Mucosa of gallbladder (tissue), 1 donor: Measurements from ENCODE around the gene AMOTL1. TPM values are rescaled to one million over a fixed set of nuclear protein-coding genes. Genes with fewer than 3 reads are reported as not detected.

Experiments used
- DNase-seq: peaks from one replicate; pipeline ENCODE4 v3.0.0-alpha.2; 2020; ENCODE audit warnings: low spot score
- total RNA-seq: library from RNA; stranded (reverse); gene quantifications from one replicate; pipeline ENCODE4 v1.2.1, GENCODE V29; 2021
- donor health status: DM: no; HTN: no; CAD: no.

The AMOTL1 gene
- total RNA-seq, 1 donor from 2014 or later = 54.3 TPM

- DNase-seq = no peak
Measured at GRCh38 chr11:94853836-94854235, 85.7 kb downstream of the AMOTL1 start.

- DNase-seq = no peak
Measured at GRCh38 chr11:94854770-94855633, 86.8 kb downstream of the AMOTL1 start.

GRCh38 chr11:94855666-94856065 lies 87.5 kb downstream of the AMOTL1 start:
- no peak for DNase-seq

- no peak for DNase-seq
Measured at GRCh38 chr11:94856443-94856842, 88.3 kb downstream of the AMOTL1 start.

- DNase-seq = no peak
Measured at GRCh38 chr11:94857337-94857736, 89.2 kb downstream of the AMOTL1 start.

- no peak for DNase-seq
Measured at GRCh38 chr11:94858012-94858705, 90.0 kb downstream of the AMOTL1 start.

- no peak for DNase-seq
Measured at GRCh38 chr11:94860333-94860732, 92.2 kb downstream of the AMOTL1 start.

GRCh38 chr11:94861306-94861845 lies 93.2 kb downstream of the AMOTL1 start:
- no peak for DNase-seq

GRCh38 chr11:94862926-94863880 lies 95.0 kb downstream of the AMOTL1 start:
- no peak for DNase-seq

GRCh38 chr11:94864506-94865045 lies 96.4 kb downstream of the AMOTL1 start:
- no peak for DNase-seq

GRCh38 chr11:94866231-94866822 lies 98.2 kb downstream of the AMOTL1 start:
- DNase-seq = no peak

GRCh38 chr11:94866936-94867795 lies 99.0 kb downstream of the AMOTL1 start:
- DNase-seq = no peak

- DNase-seq = no peak
Measured at GRCh38 chr11:94868468-94868867, 100.3 kb downstream of the AMOTL1 start.

- DNase-seq = no peak
Measured at GRCh38 chr11:94869186-94869585, 101.0 kb downstream of the AMOTL1 start.

- no peak for DNase-seq
Measured at GRCh38 chr11:94870422-94870821, 102.3 kb downstream of the AMOTL1 start.

GRCh38 chr11:94871491-94872185 lies 103.5 kb downstream of the AMOTL1 start:
- DNase-seq = no peak

GRCh38 chr11:94873916-94874540 lies 105.9 kb downstream of the AMOTL1 start:
- no peak for DNase-seq

- no peak for DNase-seq
Measured at GRCh38 chr11:94876222-94876621, 108.1 kb downstream of the AMOTL1 start.
